NCI-H1092 treated with DMSO at 0.1 percent for 48 hours (cell line): Measurements from ENCODE around the gene ANGPTL2.

Source experiments
- DNase-seq: peaks from one replicate; lab custom pipeline; 2025; lab: John Stamatoyannopoulos, UW

ANGPTL2 gene

DNA sequence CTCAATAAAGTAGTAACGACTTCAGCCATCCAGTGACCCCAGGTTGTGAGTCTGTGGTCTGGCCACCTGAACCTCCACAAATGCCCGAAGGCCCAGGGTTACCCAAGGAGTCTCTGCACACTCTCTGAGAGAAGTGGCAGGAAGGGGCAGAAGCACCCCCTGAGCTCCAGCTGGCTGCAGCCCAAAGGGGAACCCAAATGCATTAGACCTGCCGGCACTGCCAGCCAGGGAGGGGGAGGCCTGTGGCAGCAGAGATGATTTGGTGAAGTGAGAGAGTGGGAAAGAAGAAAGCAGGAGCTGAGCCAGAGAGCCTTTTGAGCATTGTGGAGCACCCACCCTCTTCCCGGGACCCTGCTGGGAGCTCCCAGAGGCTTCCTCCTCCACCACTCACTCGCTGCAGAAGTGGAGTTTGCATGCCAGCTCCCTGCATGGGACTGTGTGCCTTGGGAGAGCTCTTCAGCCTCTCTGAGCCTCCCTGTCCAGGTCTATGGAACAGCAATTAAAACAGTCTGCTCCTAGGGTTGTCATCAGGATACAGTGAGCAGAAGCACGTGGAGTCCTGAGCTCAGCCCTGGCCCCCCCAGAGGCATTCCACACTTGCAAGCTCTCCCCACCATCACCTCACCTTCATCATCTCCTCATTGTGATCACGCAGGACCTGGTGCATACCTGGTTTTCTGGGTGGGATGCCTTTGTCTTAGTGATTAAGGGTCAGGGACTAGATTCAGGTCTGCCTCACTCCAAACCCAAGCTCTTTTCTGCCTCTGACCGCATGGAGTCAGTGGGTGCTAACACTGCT is 13.8 kb upstream of the ANGPTL2 start:
- no peak for DNase-seq

DNA sequence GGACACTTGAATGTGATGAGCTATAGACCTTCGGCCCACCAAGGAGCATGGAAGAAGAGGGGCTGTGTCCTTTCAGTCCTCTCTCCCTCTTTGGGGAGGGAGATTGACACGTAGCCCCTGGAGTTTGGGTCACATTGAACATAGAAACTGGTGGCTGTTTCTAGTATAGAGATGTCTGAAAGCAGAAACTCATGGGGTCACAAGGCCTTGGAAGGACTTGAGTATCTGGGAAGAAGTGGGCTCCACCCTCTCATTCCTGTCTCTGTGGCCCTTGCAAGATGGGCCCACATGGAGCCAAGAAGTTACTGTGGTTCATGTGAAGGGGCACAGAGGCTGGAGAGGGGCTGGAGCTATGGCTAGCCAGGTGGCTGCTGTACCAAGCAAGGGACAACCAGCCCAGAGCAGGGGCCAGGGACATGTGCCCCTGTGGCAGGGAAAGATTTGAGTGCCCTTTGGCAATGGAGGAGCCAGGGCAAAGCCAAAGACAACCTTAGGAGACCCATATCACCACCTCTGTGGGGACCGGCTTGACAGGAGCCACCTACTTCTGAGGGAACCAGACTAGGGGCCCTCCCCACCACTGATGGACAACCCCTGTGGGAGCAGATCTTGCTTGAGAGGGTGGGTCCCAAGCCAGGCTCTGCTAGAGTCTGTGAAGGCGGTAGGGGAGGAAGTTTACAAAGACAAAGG is 12.8 kb upstream of the ANGPTL2 start:
- no peak for DNase-seq

DNA sequence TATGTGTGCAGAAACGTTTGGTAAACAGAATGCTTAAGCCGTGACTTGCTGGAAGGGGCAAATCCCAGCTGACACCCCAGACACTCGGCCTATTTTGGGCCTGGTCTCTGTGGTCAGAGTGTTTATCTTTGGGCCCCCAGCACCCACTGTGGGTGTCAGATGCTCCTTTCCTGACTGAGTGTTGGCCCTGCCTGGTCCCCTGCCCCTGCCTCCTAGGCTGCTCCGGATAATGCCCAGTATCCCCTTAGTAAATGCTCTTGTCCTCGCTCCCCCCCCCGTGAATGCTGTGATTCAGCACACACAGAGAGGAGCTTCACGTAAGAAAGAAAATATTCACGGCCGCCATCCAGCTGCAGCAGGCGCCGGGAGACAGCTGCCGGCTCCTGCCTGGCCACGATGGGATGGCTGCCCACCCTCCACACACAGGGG is 11.3 kb upstream of the ANGPTL2 start:
- DNase-seq, result peak; percentile 69

DNA sequence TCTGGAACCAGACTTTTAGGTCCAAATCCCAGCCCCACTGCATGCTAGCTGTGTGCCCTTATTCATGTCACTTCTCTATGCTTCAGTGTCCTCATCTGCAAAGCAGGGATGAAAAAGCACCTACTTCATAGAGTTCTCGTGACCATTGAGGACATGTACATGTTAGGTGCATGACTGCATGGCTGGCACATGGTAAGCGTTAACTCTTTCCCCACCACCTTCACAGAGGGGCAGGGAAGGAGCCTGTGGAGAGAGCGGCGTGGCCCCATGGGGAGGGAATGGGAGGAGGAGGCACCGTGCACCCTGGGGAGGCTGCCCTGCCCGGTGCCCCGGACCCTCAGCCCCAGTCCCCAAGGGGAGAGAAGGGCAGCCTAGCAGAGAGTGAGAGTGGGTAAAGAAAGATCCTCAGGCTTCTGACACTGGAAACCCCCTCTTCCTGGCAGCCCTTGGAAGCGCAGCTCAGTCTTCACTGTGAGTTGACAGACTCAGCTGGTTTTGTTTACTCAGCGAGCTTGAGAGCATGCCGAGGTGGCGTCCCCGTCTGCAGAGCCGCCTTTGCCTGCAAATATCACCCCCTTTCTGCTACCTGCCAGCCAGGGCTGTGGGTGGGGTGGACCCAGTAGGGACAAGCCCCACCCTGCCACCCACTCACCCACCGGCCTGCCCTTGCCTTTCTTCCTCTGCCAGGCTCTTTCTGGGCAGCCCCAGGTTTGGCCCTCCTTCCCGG is 10.6 kb upstream of the ANGPTL2 start:
- DNase-seq, result peak; percentile 76

DNA sequence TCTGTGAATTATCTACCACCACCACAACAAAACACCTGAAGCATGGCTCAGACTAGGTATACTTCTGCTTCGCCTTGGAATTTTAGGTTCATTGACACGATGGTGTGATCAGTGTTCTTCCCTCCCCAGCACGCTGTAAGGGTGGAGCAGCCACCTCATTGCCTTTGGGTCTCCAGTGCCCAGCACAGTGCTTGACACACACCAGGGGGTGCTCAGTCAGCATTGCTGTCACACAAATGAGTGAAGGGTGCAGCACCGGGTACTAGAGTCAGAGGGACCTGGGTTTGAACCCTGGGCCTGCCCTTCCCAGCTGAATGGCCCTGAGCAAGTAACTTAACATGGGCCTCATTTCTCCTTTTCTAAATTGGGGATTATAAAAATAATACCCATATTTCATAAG is 9.9 kb upstream of the ANGPTL2 start:
- DNase-seq, result no peak

DNA sequence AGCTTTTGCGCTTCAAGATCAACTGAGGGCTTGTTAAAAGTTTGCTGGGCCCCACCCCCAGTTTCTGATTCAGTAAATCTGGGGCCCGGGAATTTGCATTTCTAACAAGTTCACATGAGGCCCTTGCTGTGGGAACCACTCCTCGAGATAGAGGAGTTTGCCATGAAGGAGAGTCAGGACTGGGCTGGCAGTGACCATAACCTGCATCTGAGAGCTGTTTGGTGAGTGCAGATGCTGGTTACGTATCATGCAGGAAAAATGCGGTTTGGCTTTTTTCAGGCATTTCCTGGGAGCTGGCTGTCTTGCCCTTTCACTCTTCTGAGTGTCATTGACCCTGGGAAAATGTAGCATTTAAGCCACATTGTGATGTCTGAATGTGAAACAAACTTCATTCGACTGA is 9.4 kb upstream of the ANGPTL2 start:
- no peak for DNase-seq

DNA sequence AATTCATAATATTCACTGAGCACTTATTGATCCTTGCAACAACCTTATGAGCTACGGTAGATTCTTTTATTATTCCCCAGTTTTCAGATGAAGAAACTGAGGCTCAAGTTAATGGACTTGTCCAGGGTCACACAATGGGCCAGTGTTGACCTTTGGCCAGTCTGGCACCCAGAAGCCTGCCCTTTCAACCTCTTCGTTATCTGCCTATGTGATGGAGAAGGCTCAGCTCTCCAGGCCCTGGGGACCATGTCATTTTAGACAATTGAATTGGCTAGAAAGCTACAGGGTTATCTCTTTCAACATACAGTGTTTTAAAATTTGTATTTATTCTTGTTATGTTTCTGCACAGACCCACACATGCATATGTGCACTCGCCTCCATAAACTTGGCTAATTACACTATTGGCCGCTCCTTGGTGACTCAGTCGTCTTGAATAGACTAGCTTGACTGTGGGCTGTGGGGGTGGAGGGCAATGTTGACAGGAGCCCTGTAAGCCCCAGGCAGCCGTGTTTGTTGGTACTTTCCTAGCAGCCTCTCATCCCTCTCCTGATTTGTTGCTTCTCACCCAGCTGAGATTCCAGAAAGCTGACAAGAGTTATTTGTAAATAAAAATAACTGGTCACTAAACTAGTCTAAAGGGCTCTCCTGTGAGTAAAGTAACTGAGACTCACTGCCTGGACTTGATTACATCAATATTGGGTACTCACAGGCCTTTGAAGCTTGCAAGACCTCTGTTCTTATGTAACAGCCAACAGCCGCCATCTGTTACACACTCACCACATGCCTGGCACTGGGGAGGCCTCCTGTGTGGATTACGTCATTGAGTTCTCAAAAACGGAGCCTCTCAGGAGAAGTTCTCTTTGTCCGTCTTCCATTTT is 8.5 kb upstream of the ANGPTL2 start:
- DNase-seq, result peak; percentile 71

DNA sequence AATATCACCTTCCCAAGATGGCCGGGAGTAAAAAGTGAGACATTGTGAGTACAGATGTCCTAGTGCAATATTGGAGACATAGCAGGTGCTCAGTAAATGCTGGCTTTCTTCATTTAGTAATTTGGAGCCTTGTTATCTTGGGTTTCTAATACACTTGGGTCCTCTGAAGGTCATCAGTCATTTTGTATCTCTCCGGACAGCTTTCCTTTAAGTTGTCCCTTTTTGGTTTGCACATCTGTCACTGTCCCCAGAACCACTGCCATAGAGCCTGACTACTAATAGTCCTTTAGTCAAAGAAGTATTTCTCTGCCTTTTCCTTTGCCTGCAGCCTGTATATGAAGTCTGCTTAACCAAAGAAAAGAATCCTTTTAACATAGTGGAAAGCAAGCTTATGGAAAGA is 7.8 kb upstream of the ANGPTL2 start:
- DNase-seq, result no peak

DNA sequence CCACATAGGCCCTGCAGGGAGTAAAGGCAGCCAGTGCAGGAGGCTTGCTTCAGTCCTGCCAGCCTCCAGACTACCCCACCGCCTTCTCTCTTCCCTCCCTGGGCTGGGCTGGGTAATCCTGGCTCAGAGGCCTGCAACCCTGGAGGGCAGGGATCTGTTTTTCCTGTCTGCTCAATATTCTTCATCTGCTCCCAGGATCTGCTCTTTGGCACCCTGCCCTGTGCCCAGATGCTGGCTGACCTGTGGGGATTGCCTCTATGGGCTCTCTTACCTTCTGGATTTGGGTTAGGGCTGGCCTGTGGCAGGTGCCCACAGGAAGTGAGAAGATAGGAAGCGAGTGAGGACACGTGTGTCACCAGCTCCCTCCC is 7.3 kb upstream of the ANGPTL2 start:
- DNase-seq, result no peak

DNA sequence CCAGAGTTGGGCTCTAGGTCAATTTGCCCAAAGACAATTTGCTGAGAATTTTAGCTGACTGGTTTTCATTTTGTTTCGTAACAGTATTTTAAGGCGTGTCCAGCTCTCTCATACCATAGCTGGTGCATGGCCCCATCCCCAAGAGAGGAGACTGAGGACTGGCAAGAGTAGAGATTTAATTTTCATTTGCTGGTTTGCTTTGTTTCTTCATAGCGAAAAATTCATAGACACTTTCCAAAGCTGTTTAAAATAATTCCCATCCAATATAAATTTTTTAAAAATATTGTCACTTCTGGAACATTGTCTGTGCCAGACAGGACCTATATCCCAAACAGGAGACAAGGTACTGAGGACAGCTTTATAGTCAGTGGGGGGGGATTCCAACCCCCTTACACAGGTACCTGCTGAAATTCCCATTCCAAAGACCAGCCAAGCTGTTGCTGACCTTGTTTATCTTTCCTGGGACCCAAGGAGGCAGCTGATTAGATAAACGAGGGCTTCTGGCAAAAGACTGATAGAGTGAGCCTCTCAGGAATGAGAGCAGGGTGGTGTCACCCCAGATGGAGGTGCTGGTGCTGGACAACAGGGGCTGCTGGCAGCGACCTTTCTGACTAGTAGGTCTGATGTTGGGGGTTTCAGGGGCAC is 6.8 kb upstream of the ANGPTL2 start:
- DNase-seq, result no peak

DNA sequence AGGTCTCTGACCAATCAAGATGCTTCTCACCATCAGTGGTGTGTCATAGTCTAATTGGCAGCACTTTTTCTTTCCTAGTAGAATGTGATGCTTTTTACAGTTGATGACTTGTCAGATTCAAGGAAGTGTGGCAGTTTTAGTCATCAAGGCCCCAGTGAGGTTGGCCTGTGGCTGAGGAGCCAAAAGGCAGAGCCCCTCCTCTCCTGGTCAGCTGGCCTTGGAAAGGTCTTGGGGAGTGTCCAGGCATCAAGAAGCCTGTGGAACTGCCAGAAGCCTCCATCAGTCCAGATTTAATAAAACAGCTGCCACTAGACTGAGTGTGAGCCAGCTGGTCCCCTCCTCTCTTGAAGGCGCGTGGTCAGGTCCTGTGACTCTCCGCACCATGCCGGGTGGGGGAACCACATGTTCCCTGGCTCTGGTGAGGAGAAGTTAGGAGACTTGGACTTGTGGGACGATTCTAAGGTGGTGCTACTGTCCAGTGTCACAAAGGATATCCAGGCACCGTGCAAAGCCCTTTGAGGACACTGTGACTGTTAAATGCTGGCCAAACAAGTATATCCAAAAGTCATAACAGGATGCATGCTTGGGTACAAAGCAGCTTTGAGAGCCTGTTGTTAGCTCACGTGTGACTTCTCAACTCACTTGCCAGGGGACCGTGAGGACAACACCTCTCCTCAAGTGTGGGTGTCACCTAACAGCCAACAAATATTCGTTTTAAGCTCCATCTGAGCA is 6.1 kb upstream of the ANGPTL2 start:
- no peak for DNase-seq

DNA sequence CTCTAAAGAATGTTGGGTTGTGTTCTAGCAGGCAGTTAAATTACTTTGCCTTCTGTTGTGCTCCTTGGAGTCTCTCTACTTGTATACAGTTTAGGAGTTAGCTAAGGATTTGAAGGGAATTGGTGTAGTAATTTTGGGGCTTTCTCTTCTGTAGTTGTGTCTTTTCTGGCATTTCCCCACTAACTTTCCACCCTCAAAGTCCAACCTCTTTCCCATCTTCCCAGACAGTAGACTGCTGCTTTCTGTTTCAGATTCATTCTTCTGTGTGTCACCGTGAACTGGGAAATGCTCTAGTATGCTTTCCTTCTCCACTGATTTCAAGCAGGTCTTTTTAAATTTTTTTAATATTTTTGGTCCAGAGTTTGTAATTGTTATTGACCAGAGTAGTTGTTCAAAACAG is 4.5 kb upstream of the ANGPTL2 start:
- DNase-seq, result no peak

DNA sequence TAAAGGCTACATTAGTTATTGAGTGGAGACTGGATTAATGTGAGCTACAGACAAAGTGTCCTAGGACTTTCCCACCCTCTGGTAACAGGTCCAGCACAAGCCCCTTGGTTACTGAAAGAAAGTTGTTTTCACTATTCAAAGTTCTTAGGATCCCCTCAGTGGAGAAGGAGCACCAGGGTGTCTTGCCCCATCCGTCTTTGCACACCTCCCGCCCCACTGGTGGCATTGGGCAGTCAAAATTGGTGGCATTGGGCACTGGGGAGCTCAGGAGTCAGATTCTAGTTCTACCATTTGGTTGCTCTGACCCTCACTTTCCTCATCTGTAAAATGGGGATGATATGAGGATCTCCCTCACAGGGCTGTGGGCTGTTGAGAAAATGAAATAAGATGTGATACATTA is 2.4 kb upstream of the ANGPTL2 start:
- no peak for DNase-seq

DNA sequence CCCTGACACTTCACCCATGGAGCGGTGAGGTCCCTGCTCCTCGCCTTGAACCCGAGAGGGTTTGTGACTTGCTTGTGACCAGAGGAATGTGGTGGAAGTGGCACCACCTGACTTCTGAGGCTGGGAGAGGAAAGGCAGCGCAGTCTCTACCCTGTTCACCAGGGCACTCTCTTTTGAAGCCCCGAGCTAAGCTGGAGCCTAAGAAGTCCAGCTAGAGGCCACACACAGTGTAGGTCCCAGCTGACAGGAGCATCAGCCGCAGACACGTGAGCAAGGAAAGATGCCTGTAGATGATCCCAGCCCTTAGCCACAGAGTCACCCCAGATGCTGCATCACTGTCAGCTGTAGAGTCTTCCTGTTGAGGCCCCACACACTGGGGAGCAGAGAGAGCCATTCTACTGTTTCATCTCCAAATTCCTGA is 1.7 kb upstream of the ANGPTL2 start:
- no peak for DNase-seq

DNA sequence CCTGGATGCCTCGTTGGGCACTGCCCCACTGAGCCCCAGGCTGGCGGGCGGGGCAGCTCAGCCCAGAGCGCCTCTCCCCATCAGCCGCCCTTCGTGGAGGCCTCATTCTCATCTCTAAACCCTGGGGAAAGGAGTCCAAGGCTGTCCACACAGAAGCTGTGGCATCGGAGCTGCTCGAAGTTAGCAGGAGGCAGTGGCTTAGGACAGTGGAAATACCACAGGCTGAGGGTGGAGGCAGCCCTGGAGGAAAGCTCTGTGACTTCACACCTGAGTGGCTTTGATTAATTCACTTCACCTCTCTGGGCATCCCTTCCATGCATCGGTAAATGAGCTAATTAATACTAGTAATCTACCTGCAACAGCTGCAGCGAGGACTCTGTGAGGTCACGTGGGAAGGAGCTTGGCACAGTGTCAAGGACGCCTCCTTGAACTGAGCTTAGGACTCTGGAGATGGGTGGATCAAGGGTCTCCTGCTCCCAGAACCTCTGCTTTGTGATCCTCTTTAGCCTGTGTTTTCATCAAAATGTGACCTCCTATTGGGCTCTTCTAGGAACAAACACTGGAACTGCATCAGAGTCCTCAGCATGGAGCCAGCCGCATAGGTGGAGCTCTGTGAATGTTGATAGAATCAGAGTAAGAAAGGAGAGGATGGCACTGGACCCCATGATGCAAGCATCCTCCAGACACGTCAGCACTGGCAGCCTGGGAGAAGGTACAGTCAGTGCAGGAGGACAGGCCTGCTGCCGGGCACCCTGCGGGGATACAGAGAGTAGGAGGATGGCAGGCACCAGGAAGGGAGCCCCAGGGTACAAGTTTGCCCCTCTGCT is 842 bp upstream of the ANGPTL2 start:
- DNase-seq, result peak; percentile 35

DNA sequence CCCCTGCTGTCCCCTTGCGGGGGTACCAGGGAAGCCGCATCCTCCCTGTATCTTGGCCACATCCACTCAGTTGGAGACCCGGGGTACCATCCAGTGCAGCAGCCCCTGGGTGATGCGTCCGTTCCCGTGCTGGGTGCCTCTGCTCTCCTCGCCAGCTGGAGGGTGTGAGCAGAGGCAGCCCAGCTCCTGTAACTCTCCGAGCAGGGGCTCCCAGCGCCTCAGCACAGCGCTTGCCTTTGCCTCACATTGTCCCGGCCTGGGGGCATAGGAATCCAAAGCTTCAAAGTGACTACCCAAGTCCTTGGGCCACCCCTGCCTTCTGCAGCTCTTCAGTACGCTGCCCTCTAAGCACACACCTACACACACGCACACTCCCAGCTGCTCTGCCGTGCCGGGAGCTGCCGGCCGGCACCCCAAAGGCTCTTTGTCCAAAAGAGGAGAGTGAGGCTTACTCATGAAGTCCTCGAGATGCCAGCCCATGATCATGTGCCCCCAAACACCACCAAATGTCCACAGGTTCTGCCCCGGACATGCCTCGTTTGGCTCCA is 733 bp downstream of the ANGPTL2 start:
- DNase-seq, result no peak

DNA sequence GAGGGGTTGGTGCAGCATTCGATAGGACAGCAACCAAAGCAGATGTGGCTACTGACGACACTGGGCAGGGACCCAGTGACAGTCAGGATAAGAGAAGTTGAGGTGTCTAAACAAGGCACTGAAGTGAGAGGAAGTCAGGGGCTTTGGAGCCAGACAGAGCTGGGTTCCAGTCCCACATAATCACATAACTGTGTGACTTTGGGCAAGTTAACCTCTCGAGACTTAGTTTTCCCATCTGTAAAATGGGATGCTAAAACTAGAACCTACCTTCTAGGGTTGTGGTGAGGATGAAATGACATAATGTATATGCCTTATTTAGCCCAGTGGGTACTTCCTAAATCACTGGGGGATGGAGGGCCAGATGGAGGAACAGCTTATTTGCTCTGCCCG is 3.1 kb downstream of the ANGPTL2 start:
- DNase-seq, result no peak

DNA sequence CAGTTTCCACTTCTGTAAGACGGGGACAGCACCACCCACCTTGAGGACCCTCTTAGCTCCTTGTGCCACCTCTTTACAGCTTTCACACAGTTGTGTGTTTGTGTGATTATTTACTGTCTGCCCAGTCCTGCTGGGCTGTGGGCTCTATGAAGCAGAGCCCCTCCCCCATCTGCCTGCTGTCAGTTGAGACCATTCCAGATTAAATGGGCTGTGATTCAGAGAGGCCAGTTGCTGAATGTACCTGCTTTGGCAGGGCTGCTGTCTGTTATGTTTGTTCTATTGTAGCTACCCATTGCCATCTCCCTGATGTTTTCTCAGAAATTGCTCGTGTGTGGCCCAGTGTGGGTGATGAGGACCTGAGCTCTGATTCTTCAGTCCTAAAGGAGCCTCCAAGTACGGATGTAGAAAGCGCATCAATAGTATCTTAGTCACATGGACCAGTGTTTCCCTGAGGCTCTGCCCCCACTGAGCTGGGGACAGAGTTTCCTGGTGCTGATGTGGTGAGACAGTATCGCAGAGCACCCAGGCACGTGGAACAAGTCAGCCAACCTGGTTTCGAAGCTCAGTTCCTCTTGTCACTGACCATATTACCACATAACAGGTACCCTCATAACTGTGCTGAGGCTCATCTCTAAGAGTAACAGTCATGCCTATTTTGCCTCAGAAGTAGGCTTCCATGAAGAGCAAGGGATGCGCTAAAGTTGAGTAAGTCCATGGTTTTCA is 3.7 kb downstream of the ANGPTL2 start:
- peak; percentile 12 for DNase-seq

DNA sequence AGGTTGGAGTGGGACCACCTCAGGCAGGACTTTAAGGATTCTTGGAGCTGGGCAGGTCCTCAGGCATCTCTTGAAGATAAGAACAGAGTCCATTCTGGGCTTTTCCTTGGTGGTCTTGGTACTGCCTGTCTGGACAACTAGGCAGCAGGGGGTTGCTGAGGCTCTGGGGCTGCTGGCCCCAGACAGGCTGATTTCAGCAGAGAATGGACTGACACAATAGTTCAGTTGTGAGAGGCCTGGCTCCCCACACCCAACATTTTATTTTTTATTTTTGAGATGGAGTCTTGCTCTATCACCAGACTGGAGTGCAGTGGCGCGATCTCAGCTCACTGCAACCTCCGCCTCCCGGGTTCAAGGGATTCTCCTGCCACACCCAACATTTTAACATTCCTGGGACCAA is 4.6 kb downstream of the ANGPTL2 start:
- DNase-seq, result no peak
